DND-41 (cell line): ENCODE data around the gene C1orf210.

Experiments
- EZH2 ChIP-seq: IDR thresholded peaks from 3 replicates; pipeline ENCODE4 v1.6.1; 2012; ENCODE audit warnings: borderline replicate concordance, low read depth, mild to moderate bottlenecking, moderate library complexity, low read length, inconsistent platforms; ENCODE audit not compliant: severe bottlenecking
- TF ChIP-seq, protein P1 (sequence below): IDR thresholded peaks from 2 replicates; pipeline ENCODE4 v1.5.1; 2012; ENCODE audit warnings: borderline replicate concordance, low read length, moderate library complexity, mild to moderate bottlenecking; ENCODE audit not compliant: poor library complexity, severe bottlenecking; ENCODE audit errors: extremely low read depth

DNA sequence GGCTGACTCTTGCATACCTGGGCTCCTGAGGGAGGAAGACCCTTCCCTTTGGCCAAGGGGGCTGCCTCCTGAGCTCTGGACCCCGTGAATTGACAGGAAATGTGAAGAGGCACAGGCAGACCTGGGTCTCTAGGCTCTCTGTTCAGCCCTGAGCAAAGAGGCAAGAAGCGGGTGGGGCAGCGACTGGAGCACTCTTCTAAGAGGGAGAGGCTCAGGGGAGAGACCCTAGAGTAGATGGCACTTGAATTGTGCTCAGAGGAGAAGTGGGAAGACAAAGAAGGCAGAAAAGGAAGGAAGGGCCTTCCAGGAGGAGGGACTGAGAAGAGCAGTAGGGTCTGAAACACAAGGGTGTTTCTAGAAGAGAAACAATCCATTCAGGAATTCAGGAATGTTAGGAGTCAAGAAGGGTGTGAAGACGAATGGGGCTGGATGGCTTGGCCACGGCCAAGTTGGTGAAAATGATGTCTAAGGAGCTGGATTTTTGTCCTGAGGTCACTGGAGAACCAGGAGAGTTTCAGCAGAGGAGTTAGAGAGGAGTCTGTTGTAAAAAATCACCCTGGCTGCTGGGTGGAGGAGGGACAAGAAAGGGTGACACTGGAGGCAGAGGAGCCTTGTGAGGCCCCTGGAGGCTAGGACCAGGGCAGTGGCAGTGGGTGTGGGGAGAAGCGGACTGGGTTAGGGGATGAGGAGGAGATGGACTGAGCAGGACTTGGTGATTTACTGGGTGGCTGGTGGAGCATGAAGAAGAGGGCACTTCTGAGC lies 20.7 kb upstream of the C1orf210 start:
- TF ChIP-seq, protein P1, sequence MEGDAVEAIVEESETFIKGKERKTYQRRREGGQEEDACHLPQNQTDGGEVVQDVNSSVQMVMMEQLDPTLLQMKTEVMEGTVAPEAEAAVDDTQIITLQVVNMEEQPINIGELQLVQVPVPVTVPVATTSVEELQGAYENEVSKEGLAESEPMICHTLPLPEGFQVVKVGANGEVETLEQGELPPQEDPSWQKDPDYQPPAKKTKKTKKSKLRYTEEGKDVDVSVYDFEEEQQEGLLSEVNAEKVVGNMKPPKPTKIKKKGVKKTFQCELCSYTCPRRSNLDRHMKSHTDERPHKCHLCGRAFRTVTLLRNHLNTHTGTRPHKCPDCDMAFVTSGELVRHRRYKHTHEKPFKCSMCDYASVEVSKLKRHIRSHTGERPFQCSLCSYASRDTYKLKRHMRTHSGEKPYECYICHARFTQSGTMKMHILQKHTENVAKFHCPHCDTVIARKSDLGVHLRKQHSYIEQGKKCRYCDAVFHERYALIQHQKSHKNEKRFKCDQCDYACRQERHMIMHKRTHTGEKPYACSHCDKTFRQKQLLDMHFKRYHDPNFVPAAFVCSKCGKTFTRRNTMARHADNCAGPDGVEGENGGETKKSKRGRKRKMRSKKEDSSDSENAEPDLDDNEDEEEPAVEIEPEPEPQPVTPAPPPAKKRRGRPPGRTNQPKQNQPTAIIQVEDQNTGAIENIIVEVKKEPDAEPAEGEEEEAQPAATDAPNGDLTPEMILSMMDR, result no peak
- no peak for TF ChIP-seq EZH2
